Trophoblast cell (in vitro differentiated cells and primary cell): ENCODE results near the gene NSD1.

Source experiments
- DNase-seq, 2 donors: peaks; one replicate each; pipeline ENCODE4 v3.0.0-alpha.2; 2016
- H2AFZ ChIP-seq: 2 replicates; pipeline ENCODE4 v1.6.1; 2013; ENCODE audit warnings: low read length, moderate library complexity, mild to moderate bottlenecking; ENCODE audit not compliant: insufficient read depth, poor library complexity
- H2AK5ac ChIP-seq: 2 replicates; pipeline ENCODE4 v1.6.1; 2013; ENCODE audit warnings: mild to moderate bottlenecking, low read length
- H2BK120ac ChIP-seq: 2 replicates; pipeline ENCODE4 v1.6.1; 2013; ENCODE audit warnings: low read length, mild to moderate bottlenecking, moderate library complexity; ENCODE audit not compliant: insufficient read depth, poor library complexity
- H2BK12ac ChIP-seq: 2 replicates; pipeline ENCODE4 v1.6.1; 2013; ENCODE audit warnings: mild to moderate bottlenecking, low read length, moderate library complexity
- H2BK5ac ChIP-seq: 2 replicates; pipeline ENCODE4 v1.6.1; 2013; ENCODE audit warnings: low read length, low read depth, moderate library complexity, mild to moderate bottlenecking; ENCODE audit not compliant: poor library complexity
- H3K14ac ChIP-seq: 2 replicates; pipeline ENCODE4 v1.6.1; 2013; ENCODE audit warnings: mild to moderate bottlenecking, low read length
- H3K18ac ChIP-seq: 2 replicates; pipeline ENCODE4 v1.6.1; 2013; ENCODE audit warnings: mild to moderate bottlenecking, low read length
- H3K23ac ChIP-seq: 2 replicates; pipeline ENCODE4 v1.6.1; 2013; ENCODE audit warnings: low read length
- H3K27ac ChIP-seq: 2 replicates; pipeline ENCODE4 v1.5.1; 2013; ENCODE audit warnings: low read depth, mild to moderate bottlenecking, inconsistent platforms, low read length, moderate library complexity
- H3K27me3 ChIP-seq: 2 replicates; pipeline ENCODE4 v1.6.1; 2013; ENCODE audit warnings: inconsistent platforms, mild to moderate bottlenecking, low read length, moderate library complexity; ENCODE audit not compliant: insufficient read depth
- H3K36me3 ChIP-seq, 2 experiments: 1 replicate in 1 of 2; 2 replicates in 1 of 2; pipeline ENCODE4 v1.6.1; 2013; ENCODE audit warnings: low read length in 2 of 2, mild to moderate bottlenecking in 2 of 2, moderate library complexity in 1 of 2; ENCODE audit not compliant: insufficient read depth in 2 of 2, control insufficient read depth in 1 of 2
- H3K4ac ChIP-seq: 2 replicates; pipeline ENCODE4 v1.6.1; 2013; ENCODE audit warnings: low read depth, mild to moderate bottlenecking, low read length, moderate library complexity
- H3K4me1 ChIP-seq, 2 experiments: 1 replicate in 1 of 2; 2 replicates in 1 of 2; pipeline ENCODE4 v1.6.1; 2013; ENCODE audit warnings: low read length in 2 of 2, mild to moderate bottlenecking in 2 of 2, moderate library complexity in 1 of 2; ENCODE audit not compliant: insufficient read depth in 2 of 2, control insufficient read depth in 1 of 2
- H3K4me2 ChIP-seq: 2 replicates; pipeline ENCODE4 v1.6.1; 2013; ENCODE audit warnings: inconsistent platforms, mild to moderate bottlenecking, low read length, moderate library complexity
- H3K4me3 ChIP-seq: 2 replicates; pipeline ENCODE4 v1.5.1; 2013; ENCODE audit warnings: mild to moderate bottlenecking, low read depth, low read length, inconsistent platforms
- H3K79me1 ChIP-seq: one replicate; pipeline ENCODE4 v1.6.1; 2013; ENCODE audit warnings: low read length
- H3K79me2 ChIP-seq: 2 replicates; pipeline ENCODE4 v1.6.1; 2013; ENCODE audit warnings: low read length, mild to moderate bottlenecking; ENCODE audit not compliant: control insufficient read depth, insufficient read depth, poor library complexity
- H3K9ac ChIP-seq: 2 replicates; pipeline ENCODE4 v1.6.1; 2013; ENCODE audit warnings: mild to moderate bottlenecking, low read length
- H3K9me3 ChIP-seq: 2 replicates; pipeline ENCODE4 v1.6.1; 2013; ENCODE audit warnings: low read depth, mild to moderate bottlenecking, control low read depth, inconsistent platforms, low read length; ENCODE audit not compliant: insufficient read depth
- H4K12ac ChIP-seq: 2 replicates; pipeline ENCODE4 v1.6.1; 2013; ENCODE audit warnings: low read depth, mild to moderate bottlenecking, low read length, moderate library complexity
- H4K8ac ChIP-seq: 2 replicates; pipeline ENCODE4 v1.6.1; 2013; ENCODE audit warnings: low read depth, mild to moderate bottlenecking, low read length, moderate library complexity
- H4K91ac ChIP-seq: one replicate; pipeline ENCODE4 v1.6.1; 2013; ENCODE audit warnings: low read depth, mild to moderate bottlenecking, low read length, moderate library complexity
- WGBS: extraction: QIAGEN DNeasy Blood & Tissue Kit; methylation state at CpG from one replicate; pipeline ENCODE4 v1.1.7; 2013; ENCODE audit warnings: missing lambda C conversion rate; ENCODE audit not compliant: insufficient read length, insufficient coverage; ENCODE audit errors: extremely low coverage; 5-methylcytosine and 5-hydroxymethylcytosine counted together

NSD1 gene

DNA sequence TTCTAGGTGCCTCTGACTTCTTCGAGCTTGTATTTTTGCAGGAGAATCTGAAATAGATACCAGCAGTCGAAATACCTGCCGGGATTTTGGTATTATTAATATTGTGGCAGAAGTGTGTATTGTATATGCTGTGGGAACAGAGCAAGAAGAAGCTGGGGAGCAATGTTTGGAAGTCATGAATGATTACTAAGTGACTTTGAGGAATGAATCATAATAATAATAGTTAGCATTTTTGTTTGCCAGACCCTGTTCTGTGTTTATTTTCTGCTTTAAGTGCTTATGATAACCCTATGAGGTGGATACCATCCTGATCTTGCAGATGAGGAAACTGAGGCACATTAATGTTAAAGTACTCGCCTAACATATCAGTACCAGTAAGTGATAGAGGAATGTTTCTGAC, 137.5 kb downstream of the NSD1 start:
- no peak overlapping the region for H3K18ac ChIP-seq
- H4K8ac ChIP-seq, result no peak overlapping the region
- H2BK120ac ChIP-seq, result no peak overlapping the region
- H3K79me2 ChIP-seq, result no peaks in the 10 kb centered on the region
- no peak overlapping the region for H2AFZ ChIP-seq
- no peak overlapping the region for H3K27ac ChIP-seq
- no peak overlapping the region for H4K91ac ChIP-seq
- H2AK5ac ChIP-seq, result no peak overlapping the region
- no peak overlapping the region for H3K9ac ChIP-seq
- no peak overlapping the region for H3K14ac ChIP-seq
- no peaks in the 10 kb centered on the region for H3K27me3 ChIP-seq
- no peak overlapping the region for H3K23ac ChIP-seq
- no peak overlapping the region for H2BK12ac ChIP-seq
- no peak overlapping the region for H4K12ac ChIP-seq
- no peaks in the 10 kb centered on the region for H3K4me1 ChIP-seq
- no peaks in the 10 kb centered on the region for H3K79me1 ChIP-seq
- H3K4ac ChIP-seq, result no peak overlapping the region
- H3K36me3 ChIP-seq, result peaks cover 19 to 39% of the 10 kb centered on the region in 2 experiments
- H2BK5ac ChIP-seq, result no peak overlapping the region
- no peak for DNase-seq
- no peaks in the 10 kb centered on the region for H3K9me3 ChIP-seq
- H3K4me3 ChIP-seq, result no peak overlapping the region
- WGBS, result no CpG with 5 or more reads among the region's 4 CpGs
- no peak overlapping the region for H3K4me2 ChIP-seq

DNA sequence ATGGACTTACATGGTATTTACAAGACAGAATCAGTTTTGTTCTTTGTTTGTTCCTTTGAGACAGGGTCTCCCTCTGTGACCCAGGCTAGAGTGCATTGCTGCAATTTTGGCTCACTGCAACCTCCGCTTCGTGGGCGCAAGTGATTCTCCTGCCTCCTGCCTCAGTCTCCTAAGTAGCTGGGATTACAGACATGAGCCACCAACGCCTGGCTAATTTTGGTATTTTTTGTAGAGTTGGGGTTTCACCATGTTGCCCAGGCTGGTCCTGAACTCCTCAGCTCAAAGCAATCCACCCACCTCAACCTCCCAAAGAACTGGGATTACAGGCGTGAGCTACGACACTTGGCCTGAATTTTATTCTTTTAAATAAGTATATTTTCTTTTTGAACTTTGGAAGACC, 142.3 kb downstream of the NSD1 start:
- H3K4me1 ChIP-seq, result no peaks in the 10 kb centered on the region
- H2AFZ ChIP-seq, result no peak overlapping the region
- H3K23ac ChIP-seq, result no peak overlapping the region
- H2BK12ac ChIP-seq, result no peak overlapping the region
- no peak overlapping the region for H3K18ac ChIP-seq
- no peaks in the 10 kb centered on the region for H3K9me3 ChIP-seq
- no CpG with 5 or more reads among the region's 6 CpGs for WGBS
- no peak overlapping the region for H3K4me2 ChIP-seq
- no peak overlapping the region for H4K12ac ChIP-seq
- no peak overlapping the region for H3K27ac ChIP-seq
- H3K9ac ChIP-seq, result no peak overlapping the region
- DNase-seq, result no peak
- no peaks in the 10 kb centered on the region for H3K79me1 ChIP-seq
- H3K4ac ChIP-seq, result no peak overlapping the region
- H2AK5ac ChIP-seq, result no peak overlapping the region
- no peak overlapping the region for H2BK120ac ChIP-seq
- no peak overlapping the region for H4K91ac ChIP-seq
- H3K36me3 ChIP-seq, result peaks cover 21 to 34% of the 10 kb centered on the region in 2 experiments
- H2BK5ac ChIP-seq, result no peak overlapping the region
- no peak overlapping the region for H4K8ac ChIP-seq
- no peak overlapping the region for H3K4me3 ChIP-seq
- no peaks in the 10 kb centered on the region for H3K79me2 ChIP-seq
- no peak overlapping the region for H3K14ac ChIP-seq
- H3K27me3 ChIP-seq, result no peaks in the 10 kb centered on the region

DNA sequence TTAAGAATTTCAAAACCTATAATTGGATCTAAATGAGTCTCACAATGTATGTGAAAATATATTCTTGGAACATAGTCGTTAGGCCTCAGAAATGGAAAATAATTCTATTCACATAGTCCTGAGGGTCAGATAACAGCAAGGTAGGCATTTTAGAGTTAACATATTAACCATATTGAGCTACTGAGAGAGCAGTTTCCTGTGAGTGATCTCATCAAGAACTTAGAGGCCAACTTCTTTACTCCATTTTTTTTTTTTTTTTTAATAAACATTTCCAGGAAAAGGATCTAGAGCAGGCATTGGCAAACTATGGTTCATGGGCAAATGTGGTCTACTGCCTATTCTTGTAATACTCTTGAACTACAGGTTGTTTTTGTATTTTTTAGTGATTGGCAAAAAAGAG, 143.3 kb downstream of the NSD1 start:
- Histone ChIP-seq H3K9me3 (no peaks in the 10 kb centered on the region), H4K91ac (no peak overlapping the region), H2BK12ac (no peak overlapping the region), H3K79me1 (no peaks in the 10 kb centered on the region), H4K8ac (no peak overlapping the region), H3K27me3 (no peaks in the 10 kb centered on the region), H3K27ac (no peak overlapping the region), H3K4me2 (no peak overlapping the region), H3K23ac (no peak overlapping the region), H2BK5ac (no peak overlapping the region), H3K79me2 (no peaks in the 10 kb centered on the region), H3K18ac (no peak overlapping the region), H3K4me3 (no peak overlapping the region), H3K4me1 (no peaks in the 10 kb centered on the region), H2BK120ac (no peak overlapping the region), H3K36me3 (peaks cover 23 to 38% of the 10 kb centered on the region in 2 experiments), H3K14ac (no peak overlapping the region), H4K12ac (no peak overlapping the region), H2AFZ (no peak overlapping the region), H3K4ac (no peak overlapping the region), H3K9ac (no peak overlapping the region), H2AK5ac (no peak overlapping the region)
- WGBS, result no CpG with 5 or more reads among the region's 1 CpG
- DNase-seq, result no peak

- Histone ChIP-seq H2AFZ (no peak overlapping the region), H3K79me2 (no peaks in the 10 kb centered on the region), H3K27ac (no peak overlapping the region), H4K8ac (no peak overlapping the region), H3K9me3 (no peaks in the 10 kb centered on the region), H3K23ac (no peak overlapping the region), H3K79me1 (no peaks in the 10 kb centered on the region), H3K14ac (no peak overlapping the region), H3K4me2 (no peak overlapping the region), H2BK120ac (no peak overlapping the region), H2AK5ac (no peak overlapping the region), H4K91ac (no peak overlapping the region), H3K36me3 (peaks cover 28 to 48% of the 10 kb centered on the region in 2 experiments), H3K4me1 (no peaks in the 10 kb centered on the region), H3K18ac (no peak overlapping the region), H3K27me3 (no peaks in the 10 kb centered on the region), H2BK12ac (no peak overlapping the region), H3K4me3 (no peak overlapping the region), H4K12ac (no peak overlapping the region), H3K9ac (no peak overlapping the region), H3K4ac (no peak overlapping the region), H2BK5ac (no peak overlapping the region)
- no peak for DNase-seq
- WGBS, result no CpG with 5 or more reads among the region's 2 CpGs
These were observed 154.6 kb downstream of the NSD1 start for GRCh38 chr5:177288191-177288590.
